Measurements from ENCODE around the gene TOMM20.

TOMM20 gene

DNA sequence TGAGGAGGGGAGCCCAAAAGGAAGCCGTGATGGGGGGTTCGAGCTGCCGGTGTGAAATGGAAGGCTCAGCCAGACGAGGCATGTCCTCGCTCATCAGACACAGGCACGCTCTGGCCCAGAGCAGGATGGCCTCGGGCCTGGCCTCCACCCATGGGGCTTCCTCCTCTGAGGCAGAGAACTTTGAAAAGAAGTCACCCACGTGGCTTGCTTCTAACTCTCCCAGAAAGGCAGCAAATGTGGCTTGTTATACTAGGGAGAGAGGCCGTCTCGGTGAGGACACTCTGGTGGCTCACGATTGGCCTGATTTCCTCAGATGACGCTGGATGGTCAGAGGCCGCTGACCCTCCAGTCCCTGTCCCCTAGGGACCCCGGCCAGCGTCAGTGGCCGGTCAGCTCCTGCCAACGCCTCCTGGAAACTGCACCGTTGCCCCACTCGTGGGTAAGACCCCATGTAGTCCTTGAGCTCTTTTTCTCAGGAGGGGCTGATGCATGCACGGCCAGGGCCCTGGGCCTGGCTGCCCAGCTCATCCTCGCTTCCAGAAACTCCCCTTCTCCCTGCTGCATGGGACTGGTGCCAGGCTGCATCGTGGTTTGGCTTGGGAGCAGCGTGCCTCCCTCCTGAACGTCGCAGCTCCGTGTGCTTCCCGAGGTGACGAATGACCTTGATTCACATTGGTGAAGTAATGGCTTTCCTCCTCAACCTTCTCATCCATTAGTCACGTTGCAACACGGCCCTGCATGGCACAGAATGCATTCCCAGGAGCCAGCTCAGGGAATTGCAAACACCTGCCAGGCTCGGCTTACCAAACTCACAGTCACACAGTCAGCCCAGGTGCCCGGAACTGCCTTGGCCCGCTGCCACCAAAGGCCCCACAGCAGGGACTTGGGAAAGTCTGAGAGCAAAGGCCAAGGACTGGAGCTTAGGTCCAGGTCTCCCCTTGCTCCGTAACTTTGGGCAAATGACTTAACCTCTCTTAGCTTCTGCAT lies 58.8 kb downstream of the TOMM20 start:
- FAIRE-seq (no peak), DNase-seq (ENCODE audit: extremely low spot score, insufficient read length, low read depth) (no peak)

GRCh38 chr1:235069176-235069575 lies 59.5 kb downstream of the TOMM20 start:
- no peak for FAIRE-seq
- no peak for DNase-seq (ENCODE audit: extremely low spot score, insufficient read length, low read depth)

- DNase-seq (ENCODE audit: extremely low spot score, insufficient read length, low read depth) (no peak), FAIRE-seq (no peak)
These were observed 60.2 kb downstream of the TOMM20 start for GRCh38 chr1:235068158-235069121.

- DNase-seq (ENCODE audit: extremely low spot score, insufficient read length, low read depth) (no peak), FAIRE-seq (no peak)
These were observed 61.1 kb downstream of the TOMM20 start for GRCh38 chr1:235067396-235068157.

GRCh38 chr1:235063068-235063765 lies 65.4 kb downstream of the TOMM20 start:
- DNase-seq (ENCODE audit: extremely low spot score, insufficient read length, low read depth), result no peak
- FAIRE-seq, result no peak

- DNase-seq (ENCODE audit: extremely low spot score, insufficient read length, low read depth) (no peak), FAIRE-seq (no peak)
These were observed 67.8 kb downstream of the TOMM20 start for GRCh38 chr1:235060607-235061470.
